Measurements from ENCODE around the gene CCNA2. TPM values are rescaled to one million over a fixed set of nuclear protein-coding genes. Genes with fewer than 3 reads are reported as not detected.
A peak's percentile ranks its signal among the peaks of the same experiment; 100 is the strongest.

Gene CCNA2
- total RNA-seq, 1 donor from 2014 or later: 18.4 TPM

DNA sequence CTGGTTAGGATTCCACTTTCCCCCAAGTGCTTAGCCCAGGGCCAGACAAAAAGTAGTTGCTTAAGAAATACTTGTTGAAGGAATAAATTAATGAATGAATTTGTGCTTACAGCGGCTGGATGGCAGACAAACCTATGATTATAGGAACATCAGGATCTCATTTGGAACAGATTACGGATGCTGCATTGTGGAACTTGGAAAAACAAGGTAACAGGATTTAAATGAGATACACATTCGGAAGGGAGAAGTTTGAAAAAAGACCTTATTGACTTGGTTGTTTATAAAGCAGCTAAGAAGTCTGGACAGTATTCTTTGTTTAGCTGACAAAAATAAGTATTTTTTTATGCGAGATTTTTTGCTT lies 22.0 kb downstream of the CCNA2 start:
- DNase-seq: no peak

GRCh38 chr4:121800961-121801714 lies 22.5 kb downstream of the CCNA2 start, which contains the start of gene EXOSC9:
TSS of gene EXOSC9 (plus strand) at chr4:121801323. CDS start at chr4:121801425, 102 bp downstream.
- peak; percentile 94 for DNase-seq

GRCh38 chr4:121800638-121800960 lies 23.1 kb downstream of the CCNA2 start:
- DNase-seq: no peak

DNA sequence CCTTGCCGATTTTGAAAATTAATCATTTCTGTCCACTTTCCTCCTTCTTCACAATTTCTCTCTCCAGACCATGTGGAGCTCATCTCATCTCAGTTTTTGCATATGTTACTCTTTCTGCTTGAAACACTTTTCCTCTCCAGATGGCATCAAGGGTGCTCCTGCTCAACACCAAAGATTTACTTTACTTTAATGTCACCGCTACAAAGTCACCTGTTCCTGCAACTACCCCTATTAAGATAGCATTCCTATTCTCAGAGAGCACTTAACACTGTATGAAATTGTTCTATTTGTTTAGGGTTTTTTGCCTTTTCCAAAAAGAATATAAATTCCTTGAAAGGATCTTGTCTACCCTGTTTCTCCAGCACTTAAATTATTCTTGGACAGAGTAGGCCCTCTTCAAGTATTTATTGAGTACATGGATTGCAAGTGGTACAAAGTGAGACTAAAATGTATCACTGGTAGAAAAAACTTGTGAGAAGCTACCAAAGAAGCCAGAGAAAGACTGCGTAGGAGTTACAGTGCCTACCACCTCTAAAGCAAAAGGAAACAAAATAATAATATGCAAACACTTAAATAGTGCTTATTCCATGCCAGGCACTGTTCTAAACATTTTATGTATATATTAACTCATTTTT lies 23.7 kb downstream of the CCNA2 start:
- DNase-seq: no peak

DNA sequence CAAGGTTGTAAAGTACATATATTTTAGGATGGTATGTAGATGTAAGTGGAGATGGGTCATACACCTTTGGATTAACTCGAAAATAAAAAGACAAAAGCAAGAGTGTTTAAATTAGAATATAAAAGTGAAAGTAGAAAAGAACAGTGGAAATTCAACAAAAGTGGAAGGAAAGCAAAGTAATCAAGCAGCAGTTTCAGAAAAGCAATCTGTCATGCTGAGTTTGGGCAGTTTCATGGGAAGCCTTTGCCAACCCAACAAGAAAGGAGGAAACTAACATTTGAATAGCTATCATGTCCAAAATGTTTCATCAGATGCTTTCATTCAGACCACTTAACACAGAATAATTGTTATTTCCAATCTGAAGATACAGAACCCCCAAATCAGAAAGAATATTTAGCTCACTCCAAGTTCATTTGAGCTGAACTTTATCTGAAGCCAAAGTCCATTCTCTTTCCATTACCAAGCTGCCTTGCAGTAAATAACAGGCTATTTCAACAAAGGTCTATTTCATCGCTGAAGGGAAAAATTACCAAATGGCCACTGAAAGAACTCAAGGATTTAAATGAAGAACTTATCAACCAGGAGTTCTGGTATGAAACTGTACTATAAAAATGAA lies 24.4 kb downstream of the CCNA2 start:
- no peak for DNase-seq

GRCh38 chr4:121796283-121796682 lies 27.4 kb downstream of the CCNA2 start:
- no peak for DNase-seq

DNA sequence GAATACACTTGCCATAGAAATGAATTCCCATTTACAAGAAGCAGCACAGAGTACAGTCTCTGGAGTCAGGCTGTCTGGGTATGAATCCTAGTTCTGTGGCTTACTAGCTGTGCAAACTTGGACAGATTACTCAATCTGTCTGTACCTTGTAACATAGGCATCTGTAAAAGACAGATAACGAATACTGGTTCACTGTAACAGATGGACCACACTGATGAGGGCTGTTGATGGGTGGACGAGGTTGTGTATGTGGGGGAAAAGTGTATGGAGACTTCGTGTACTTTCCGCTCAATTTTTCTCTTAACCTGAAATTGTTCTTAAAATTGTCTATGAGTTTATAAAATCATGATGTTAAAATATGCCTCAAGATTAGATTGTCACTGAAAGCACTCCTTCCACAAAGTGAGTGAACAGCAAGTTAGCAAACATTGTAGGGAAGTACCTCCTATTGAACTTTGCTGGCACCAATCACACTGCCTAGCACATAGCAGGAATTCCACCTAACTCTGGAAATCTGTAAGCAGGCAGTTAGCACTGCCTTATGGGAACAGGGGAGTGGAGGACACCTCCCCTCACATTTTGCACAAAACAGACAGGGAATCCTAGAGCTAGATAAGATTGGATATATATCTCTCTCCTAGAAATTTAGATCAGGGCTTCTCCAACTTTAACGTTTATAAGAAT lies 29.0 kb downstream of the CCNA2 start:
- DNase-seq: no peak

GRCh38 chr4:121792966-121793365 lies 30.7 kb downstream of the CCNA2 start:
- DNase-seq: no peak

- DNase-seq: no peak
These were observed 32.2 kb downstream of the CCNA2 start for GRCh38 chr4:121791481-121791880.

GRCh38 chr4:121790976-121791375 lies 32.7 kb downstream of the CCNA2 start:
- no peak for DNase-seq

DNA sequence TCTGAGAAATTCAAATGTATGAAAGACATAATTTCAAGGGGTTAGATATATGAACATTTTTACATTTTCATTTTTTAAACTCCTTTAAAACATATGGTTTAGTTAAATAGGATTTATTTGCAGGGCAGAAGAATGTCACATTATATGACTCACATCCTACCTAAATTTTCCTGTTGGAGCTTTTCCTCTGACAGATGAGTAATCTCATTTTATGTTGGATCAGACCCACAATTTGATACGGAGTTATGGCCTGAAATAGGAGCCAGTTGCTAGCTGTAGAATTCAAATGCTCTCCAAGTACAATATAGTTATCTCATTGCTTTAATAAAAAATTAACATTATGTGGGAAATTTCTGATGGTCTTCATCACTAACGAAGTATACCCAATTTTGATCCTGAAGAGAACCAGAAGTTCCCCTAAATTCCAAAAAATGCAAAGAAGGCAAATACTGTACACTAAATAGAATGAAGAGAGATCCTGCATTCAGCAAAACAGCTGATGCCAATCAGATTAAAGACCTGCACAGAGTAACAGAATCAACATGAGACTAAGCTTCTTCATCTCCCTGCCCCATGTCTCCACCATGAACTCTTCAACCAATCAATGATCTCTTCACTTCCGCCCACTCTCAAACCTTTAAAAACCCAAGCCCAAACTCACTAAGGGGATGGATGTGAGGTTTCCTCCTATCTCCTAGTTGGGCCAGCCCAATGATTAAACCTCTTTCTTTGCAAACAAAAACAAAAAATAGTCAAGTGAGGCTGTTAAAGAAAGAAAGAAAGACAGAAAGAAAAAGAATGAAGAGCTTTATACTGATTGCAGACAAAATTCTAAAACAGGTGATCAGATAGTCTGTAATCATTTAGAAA lies 33.5 kb downstream of the CCNA2 start:
- DNase-seq: no peak

DNA sequence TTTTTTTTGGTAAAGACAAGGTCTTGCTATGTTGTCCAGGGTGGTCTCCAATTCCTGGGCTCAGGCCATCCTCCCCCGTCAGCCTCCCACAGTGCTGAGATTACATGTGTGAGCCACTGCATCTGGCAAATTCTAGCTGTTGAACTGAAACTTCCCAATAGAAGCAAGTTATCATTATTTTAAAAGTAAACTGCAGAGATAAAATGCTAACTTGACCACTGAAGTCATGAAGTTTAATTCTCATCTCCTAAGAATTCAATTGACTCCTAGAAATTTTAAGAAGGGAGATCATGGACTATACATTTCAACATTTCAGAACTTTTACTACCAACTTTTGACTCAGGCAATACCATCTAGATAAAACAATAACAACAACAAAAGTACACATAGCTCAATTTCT lies 34.2 kb downstream of the CCNA2 start:
- DNase-seq: no peak

- no peak for DNase-seq
These were observed 34.8 kb downstream of the CCNA2 start for GRCh38 chr4:121788896-121789295.

GRCh38 chr4:121786221-121786620 lies 37.5 kb downstream of the CCNA2 start:
- no peak for DNase-seq

- no peak for DNase-seq
These were observed 38.2 kb downstream of the CCNA2 start for GRCh38 chr4:121785479-121785878.

DNA sequence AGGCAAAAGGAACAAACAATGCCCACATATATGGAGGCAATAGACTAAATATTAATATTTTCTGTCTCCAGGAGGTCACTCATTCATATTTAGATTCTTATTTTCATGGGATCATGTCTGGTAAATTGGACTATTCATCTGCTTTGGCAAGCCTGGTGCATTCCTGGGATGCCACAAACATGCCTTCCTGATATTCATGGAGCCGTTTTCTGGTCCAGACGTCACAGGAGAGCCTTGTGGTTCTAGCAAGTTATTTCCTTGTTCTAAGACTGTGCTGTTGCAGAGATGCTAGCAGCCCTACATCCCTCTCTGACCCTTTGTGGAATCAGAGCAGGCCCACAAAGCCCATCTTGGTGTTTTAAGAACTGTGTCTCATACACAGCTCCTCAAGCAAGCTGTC lies 38.7 kb downstream of the CCNA2 start:
- DNase-seq: no peak

DNA sequence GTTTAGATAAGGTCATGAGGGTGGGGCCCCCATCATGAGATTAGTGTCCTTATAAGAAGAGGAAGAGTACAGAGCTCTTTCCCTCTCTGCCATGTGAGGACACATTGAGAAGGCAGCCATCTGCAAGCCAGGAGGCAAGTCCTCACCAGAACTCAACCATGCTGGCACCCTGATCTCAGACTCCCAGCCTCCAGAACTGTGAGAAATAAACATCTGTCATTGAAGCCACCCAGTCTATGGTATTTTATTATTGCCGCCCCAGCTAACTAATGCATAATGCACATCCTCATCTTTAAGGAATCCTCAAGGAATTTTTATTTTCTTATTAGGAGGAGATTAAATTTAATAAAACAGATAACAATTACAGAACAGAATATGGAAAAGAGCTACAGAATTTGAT lies 39.3 kb downstream of the CCNA2 start:
- no peak for DNase-seq

DNA sequence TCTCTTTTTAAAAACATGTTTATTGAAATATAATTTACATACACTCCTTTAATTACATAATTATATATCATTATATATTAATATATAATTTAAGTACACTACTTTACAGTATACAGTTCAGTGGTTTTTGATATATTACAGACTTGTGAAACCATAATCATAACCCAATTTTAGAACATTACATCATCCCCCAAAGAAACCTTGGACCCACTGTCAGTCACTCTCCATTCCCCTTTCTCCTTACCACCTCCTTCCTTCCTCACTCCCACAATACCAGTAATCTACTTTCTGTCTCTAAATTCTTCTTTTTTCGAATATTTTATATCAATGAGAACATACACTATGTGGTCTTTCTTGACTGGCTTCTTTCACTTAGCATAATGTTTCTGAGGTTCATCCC lies 40.5 kb downstream of the CCNA2 start:
- DNase-seq: no peak

- DNase-seq: no peak
These were observed 44.6 kb downstream of the CCNA2 start for GRCh38 chr4:121778991-121779628.

- DNase-seq: no peak
These were observed 46.1 kb downstream of the CCNA2 start for GRCh38 chr4:121777625-121778024.

DNA sequence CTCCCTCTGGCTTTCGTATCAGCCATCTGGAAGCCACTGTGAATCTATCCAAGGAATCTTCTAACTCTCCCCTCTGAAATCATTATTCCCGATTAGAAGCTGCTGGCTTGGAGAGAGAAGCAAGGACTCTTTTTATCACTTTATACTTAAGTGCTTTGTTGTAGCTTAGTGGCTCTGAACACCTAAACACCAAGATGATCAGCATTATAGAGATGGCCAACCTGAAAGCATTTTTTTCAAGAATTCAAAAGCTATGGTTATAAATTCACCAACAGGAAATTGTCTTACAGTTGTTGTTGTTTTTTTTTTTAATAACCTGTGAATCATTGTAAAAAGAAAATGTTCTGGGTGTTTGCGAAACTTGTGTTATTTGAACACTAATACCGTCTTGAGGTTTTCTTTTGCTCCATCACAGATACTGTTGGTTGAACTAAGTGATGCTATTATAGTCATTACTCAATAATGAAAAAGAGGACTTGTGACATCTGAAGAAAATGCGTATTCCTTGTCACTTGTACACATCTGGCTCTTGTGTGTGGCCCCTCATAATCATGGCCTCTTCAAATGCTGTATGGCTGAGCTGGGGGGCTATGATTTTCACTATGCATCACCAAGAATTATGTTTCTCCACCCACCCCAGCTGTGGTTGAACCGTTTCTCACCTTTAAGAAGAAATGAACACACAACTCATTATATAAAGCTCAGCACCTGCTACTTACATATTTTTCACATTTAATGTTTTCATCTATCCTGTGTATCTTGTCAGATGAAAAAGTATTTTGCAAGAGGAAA lies 46.9 kb downstream of the CCNA2 start:
- DNase-seq: no peak

Data from skin of body (tissue), 2 donors.